Peyer's patch (tissue), 4 donors: ENCODE measurements around the gene CFAP61.

Experiments used
- POLR2A ChIP-seq, 2 donors: fragments of 450-650 bp; IDR thresholded peaks; one replicate each; pipeline ENCODE4 v1.5.1; 2017; ENCODE audit warnings: antibody characterized with exemption in 2 of 2, mild to moderate bottlenecking in 2 of 2, moderate library complexity in 2 of 2
- TF ChIP-seq, protein P1 (sequence below), 6 experiments: fragments of 450-650 bp in 4 of 6; fragments of 200-600 bp in 2 of 6; sonication (generic) in 1 of 6; IDR thresholded peaks; one replicate each; pipeline ENCODE4 v1.5.1; 2017 to 2019; ENCODE audit warnings: antibody characterized with exemption in 6 of 6, mild to moderate bottlenecking in 3 of 6, moderate library complexity in 1 of 6

DNA sequence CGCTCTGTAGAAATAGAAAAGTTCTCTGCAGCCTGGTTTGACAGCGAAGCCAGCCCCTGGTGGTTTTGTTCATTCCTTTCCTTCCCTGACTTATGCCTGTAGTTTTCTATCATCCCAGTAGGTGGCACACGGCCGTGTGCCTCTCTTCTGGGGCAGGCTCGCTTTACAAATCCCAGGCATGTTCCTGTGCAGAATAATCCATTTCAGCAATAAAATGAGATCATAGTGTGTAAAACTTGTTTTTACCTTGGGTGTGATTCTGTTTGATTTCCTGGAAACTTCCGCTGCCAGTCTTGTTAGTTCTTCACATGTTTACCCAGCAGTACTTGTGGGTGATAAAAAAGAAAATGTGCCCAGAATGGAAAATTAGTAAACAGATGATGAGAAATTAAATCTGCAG is 308.1 kb downstream of the CFAP61 start:
- TF ChIP-seq POLR2A (IDR thresholded peaks at IDR 0.05) = no peak
- TF ChIP-seq, protein P1, sequence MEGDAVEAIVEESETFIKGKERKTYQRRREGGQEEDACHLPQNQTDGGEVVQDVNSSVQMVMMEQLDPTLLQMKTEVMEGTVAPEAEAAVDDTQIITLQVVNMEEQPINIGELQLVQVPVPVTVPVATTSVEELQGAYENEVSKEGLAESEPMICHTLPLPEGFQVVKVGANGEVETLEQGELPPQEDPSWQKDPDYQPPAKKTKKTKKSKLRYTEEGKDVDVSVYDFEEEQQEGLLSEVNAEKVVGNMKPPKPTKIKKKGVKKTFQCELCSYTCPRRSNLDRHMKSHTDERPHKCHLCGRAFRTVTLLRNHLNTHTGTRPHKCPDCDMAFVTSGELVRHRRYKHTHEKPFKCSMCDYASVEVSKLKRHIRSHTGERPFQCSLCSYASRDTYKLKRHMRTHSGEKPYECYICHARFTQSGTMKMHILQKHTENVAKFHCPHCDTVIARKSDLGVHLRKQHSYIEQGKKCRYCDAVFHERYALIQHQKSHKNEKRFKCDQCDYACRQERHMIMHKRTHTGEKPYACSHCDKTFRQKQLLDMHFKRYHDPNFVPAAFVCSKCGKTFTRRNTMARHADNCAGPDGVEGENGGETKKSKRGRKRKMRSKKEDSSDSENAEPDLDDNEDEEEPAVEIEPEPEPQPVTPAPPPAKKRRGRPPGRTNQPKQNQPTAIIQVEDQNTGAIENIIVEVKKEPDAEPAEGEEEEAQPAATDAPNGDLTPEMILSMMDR (IDR thresholded peaks at IDR 0.05) = peak; percentile 30 to 77 (median 69)
